ENCODE measurements around the gene CELF5. TPM values are rescaled to one million over a fixed set of nuclear protein-coding genes. Genes with fewer than 3 reads are reported as not detected.
A peak's percentile ranks its signal among the peaks of the same experiment; 100 is the strongest.
"Not testable (repeated sequence)": the region's sequence is repeated elsewhere in the genome, so short reads cannot be mapped to it uniquely, and the experiment has no call there.

CELF5 gene
- total RNA-seq, 1 donor from 2014 or later, result not detected

- DNase-seq (ENCODE audit: low read depth), result no peak
Observed at GRCh38 chr19:3319643-3320353, 95.3 kb downstream of the CELF5 start.

- no peak for DNase-seq (ENCODE audit: low read depth)
Observed at GRCh38 chr19:3320354-3320670, 95.9 kb downstream of the CELF5 start.

GRCh38 chr19:3320853-3321252, 96.4 kb downstream of the CELF5 start:
- DNase-seq (ENCODE audit: low read depth), result no peak

GRCh38 chr19:3321696-3322095, 97.2 kb downstream of the CELF5 start:
- no peak for DNase-seq (ENCODE audit: low read depth)

- DNase-seq (ENCODE audit: low read depth), result no peak
Observed at GRCh38 chr19:3322199-3322978, 97.9 kb downstream of the CELF5 start.

GRCh38 chr19:3323026-3323425, 98.6 kb downstream of the CELF5 start:
- no peak for DNase-seq (ENCODE audit: low read depth)

GRCh38 chr19:3323658-3324057, 99.2 kb downstream of the CELF5 start:
- no peak for DNase-seq (ENCODE audit: low read depth)

- no peak for DNase-seq (ENCODE audit: low read depth)
Observed at GRCh38 chr19:3324405-3324856, 100.0 kb downstream of the CELF5 start.

GRCh38 chr19:3325451-3325850, 101.0 kb downstream of the CELF5 start:
- DNase-seq (ENCODE audit: low read depth), result no peak

- DNase-seq (ENCODE audit: low read depth), result no peak
Observed at GRCh38 chr19:3328743-3329142, 104.3 kb downstream of the CELF5 start.

- no peak for DNase-seq (ENCODE audit: low read depth)
Observed at GRCh38 chr19:3330047-3330446, 105.6 kb downstream of the CELF5 start.

GRCh38 chr19:3332232-3332631, 107.8 kb downstream of the CELF5 start:
- DNase-seq (ENCODE audit: low read depth), result not testable (repeated sequence)

- DNase-seq (ENCODE audit: low read depth), result no peak
Observed at GRCh38 chr19:3333020-3333583, 108.6 kb downstream of the CELF5 start.

- DNase-seq (ENCODE audit: low read depth), result no peak
Observed at GRCh38 chr19:3333662-3334061, 109.2 kb downstream of the CELF5 start.

GRCh38 chr19:3334749-3335430, 110.4 kb downstream of the CELF5 start:
- not testable (repeated sequence) for DNase-seq (ENCODE audit: low read depth)

GRCh38 chr19:3335431-3336350, 111.2 kb downstream of the CELF5 start:
- DNase-seq (ENCODE audit: low read depth), result no peak

GRCh38 chr19:3336351-3336679, 111.9 kb downstream of the CELF5 start:
- DNase-seq (ENCODE audit: low read depth), result no peak

- peak; percentile 35 for DNase-seq (ENCODE audit: low read depth)
Observed at GRCh38 chr19:3336680-3337523, 112.4 kb downstream of the CELF5 start.

GRCh38 chr19:3338541-3339181, 114.2 kb downstream of the CELF5 start:
- DNase-seq (ENCODE audit: low read depth), result no peak
